ENCODE results near the gene HMGN4. TPM values are rescaled to one million over a fixed set of nuclear protein-coding genes. Genes with fewer than 3 reads are reported as not detected.
"Not testable (repeated sequence)": the region's sequence is repeated elsewhere in the genome, so short reads cannot be mapped to it uniquely, and the experiment has no call there.

HMGN4 gene
- total RNA-seq, 1 donor from 2014 or later, result 40.3 TPM

DNA sequence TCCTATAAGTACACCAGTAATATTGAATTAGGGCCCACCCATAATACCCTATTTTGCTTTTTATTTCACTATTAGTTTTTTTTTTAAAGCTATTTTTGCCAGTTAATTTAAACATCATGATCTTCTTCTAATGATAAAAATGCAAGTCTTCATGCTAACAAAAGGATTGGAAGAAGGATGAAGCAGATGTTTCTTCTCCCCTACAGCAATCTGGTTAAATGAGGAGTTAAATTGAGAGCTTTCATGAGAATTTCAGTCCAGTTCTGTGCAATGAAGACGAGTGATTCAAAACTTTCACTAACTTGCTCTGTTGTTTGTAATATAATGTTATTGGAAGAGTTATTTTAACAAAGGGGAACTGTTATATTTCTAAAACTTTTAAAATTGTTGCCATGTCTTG is 3.4 kb downstream of the HMGN4 start:
- no peak for DNase-seq (ENCODE audit: low spot score)
- no peak for ATAC-seq
- intact Hi-C loops (cut with DNase I), result no loop called here

DNA sequence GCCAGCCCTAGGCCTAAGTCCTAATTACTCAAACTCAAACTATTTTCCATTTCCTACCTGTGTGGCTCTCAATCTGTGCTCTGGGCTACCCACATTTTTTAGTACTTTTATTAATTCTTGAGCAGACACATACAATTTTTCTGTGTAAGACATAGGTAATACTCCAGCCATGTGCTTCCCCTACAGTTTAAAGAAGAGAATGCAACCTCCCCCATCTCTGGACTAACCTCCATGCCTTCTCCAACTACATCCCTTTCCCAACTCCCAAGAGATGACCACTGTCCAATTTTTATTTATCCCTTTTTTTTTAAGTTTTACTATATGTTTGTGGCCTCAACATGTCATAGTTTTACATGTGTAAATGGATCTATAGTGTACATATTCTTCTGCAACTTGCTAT is 5.8 kb downstream of the HMGN4 start:
- DNase-seq (ENCODE audit: low spot score) (no peak), ATAC-seq (no peak)
- intact Hi-C loops (cut with DNase I), result no loop called here

DNA sequence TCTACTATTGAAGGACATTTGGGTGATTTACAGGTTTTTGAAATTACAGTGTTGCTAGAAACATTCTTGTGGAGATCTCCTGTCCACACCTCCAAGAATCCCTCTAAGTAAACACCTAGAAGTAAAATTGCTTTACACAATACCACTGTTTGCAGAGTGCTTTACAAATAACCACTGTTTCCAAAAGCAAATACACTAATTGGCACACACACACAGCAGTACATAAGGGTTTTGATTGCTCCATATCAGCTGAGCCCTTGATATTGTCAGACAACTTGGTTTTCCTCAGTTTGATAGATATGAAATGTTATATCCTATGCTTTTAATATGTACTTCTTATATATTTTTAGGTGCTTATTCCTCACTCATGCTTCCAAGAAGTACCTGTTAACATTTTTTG is 6.3 kb downstream of the HMGN4 start:
- no peak for ATAC-seq
- intact Hi-C loops (cut with DNase I), result no loop called here
- no peak for DNase-seq (ENCODE audit: low spot score)

DNA sequence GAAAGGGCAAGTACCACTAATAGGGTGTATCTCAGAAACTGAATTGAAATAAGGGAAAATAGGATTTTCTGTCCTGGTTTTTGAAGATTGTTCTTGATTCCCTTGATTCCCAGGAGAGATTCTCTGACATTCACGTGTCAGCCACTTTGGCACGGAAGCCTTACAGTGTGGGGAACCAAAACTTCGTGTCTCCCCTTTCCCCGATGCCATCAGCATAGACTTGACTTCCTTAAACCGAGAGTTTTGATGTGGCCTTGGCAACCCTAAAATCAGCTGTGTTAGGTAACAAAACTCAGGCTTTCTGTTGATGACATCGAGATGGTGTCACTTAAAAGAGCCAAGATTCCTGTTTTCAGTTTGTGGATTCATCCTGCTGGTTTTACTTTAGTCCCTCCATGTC is 7.5 kb downstream of the HMGN4 start:
- DNase-seq (ENCODE audit: low spot score) (no peak), ATAC-seq (no peak)
- intact Hi-C loops (cut with DNase I), result no loop called here

DNA sequence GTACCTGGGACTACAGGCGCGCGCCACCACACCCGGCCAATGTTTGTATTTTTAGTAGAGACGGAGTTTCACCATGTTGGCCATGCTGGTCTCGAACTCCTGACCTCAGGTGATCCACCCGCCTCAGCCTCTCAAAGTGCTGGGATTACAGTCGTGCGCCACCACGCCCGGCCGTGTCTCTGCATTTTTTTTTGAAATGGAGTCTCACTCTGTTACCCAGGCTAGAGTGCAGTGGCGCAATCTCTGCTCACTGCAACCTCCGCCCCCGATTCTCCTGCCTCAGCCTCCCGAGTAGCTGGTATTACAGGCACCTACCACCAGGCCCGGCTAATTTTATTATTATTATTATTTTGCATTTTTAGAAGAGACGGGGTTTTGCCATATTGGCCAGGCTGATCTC is 9.2 kb downstream of the HMGN4 start:
- intact Hi-C loops (cut with DNase I); DNase-seq (ENCODE audit: low spot score); ATAC-seq: not testable (repeated sequence)

DNA sequence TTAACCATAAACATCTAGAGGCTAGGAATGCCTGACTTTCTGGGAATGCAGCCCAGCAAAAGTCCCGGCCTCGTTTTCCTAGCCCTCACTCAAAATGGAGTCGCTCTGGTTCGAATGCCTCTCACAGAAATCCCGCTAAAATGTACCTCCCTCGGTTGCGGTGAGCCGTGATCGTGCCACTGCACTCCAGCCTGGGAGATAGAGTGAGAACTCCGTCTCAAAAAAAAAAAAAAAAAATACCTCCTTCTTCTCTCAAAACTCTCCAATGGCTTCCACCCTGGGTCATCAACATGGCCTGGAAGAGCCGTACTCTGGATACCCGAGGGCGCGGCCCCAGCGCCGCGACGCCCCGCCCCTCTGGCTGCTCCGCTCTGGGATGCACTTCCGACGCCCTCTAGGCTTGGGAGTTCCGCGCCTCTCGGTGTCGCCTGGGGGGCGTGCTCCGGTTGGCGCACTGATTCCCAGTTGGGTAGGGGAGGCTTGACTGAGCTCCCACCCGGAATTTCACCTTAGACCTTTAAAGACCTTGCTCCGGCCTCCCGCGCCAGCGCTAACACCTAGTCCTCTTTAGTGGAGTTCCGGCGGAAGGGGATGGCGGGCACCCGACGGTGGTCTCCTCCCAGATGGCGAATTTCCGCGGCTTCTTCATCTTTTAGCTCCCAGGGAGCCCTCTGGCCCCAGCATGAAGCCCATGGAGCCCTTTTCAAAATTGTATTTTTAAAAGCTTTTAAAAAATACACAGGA is 12.3 kb downstream of the HMGN4 start:
- DNase-seq (ENCODE audit: low spot score) (peak; percentile 78), ATAC-seq (peak; percentile 35)
- intact Hi-C loops (cut with DNase I), result no loop called here

DNA sequence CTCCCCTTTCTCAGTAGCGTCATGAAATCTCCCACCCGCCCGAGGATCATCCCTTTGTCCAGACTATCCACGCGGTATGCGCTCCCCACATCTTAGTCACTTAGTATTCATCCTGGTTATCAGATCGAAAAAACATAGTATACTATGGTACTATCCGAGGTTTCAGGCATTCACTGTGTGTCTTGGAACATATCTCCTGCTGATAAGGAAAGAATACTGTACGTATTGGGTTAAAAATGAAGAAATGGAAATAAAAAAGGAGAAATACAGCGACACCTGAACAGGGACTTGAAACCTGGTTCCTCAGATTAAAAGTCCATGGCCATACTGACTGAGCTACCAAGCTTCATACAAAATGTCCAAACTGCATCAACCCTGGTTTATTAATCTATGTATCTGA is 14.0 kb downstream of the HMGN4 start:
- intact Hi-C loops (cut with DNase I), result no loop called here
- ATAC-seq (no peak), DNase-seq (ENCODE audit: low spot score) (no peak)

DNA sequence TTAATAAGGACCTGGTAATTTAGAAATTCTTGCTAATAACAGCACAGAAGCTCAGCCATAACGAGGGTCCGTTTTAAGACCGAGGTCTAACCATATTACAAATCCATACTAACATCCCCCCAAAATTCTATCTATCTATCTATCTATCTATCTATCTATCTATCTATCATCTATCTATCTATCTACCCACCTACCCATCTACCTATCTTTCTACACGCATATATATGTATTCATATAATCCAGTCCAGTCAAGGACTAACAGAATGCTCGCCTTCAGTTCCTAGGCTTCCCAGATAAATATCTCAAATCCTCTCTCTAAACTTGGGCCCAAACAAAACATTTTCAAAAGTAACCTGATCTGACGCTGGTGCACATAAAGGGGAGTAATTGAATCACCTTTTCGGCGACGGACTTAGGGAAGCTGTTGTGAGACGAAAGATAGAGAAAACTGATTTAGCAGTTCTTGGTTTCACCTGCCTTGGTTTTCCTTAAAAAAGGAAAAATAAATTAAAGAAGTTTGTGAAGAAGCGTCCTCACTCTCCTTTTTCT is 14.5 kb downstream of the HMGN4 start:
- intact Hi-C loops (cut with DNase I), result no loop called here
- no peak for DNase-seq (ENCODE audit: low spot score)
- ATAC-seq, result no peak

DNA sequence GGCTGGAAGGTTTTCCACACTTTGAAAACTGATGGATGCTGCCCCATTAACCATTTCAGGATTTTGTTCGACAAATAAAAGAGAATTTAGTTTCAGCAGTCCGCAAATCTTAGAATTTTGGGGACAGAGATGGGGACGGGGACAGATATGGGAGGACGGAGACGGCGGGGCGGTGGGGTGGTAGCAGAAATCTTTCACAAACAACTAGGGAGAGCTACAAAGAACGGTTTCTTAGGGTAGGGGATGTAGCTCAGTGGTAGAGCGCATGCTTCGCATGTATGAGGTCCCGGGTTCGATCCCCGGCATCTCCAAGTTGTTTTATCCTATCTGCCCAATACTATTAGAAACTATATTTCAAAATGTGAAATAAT is 15.1 kb downstream of the HMGN4 start:
- intact Hi-C loops (cut with DNase I), result no loop called here
- ATAC-seq, result peak; percentile 89
- peak; percentile 85 for DNase-seq (ENCODE audit: low spot score)

DNA sequence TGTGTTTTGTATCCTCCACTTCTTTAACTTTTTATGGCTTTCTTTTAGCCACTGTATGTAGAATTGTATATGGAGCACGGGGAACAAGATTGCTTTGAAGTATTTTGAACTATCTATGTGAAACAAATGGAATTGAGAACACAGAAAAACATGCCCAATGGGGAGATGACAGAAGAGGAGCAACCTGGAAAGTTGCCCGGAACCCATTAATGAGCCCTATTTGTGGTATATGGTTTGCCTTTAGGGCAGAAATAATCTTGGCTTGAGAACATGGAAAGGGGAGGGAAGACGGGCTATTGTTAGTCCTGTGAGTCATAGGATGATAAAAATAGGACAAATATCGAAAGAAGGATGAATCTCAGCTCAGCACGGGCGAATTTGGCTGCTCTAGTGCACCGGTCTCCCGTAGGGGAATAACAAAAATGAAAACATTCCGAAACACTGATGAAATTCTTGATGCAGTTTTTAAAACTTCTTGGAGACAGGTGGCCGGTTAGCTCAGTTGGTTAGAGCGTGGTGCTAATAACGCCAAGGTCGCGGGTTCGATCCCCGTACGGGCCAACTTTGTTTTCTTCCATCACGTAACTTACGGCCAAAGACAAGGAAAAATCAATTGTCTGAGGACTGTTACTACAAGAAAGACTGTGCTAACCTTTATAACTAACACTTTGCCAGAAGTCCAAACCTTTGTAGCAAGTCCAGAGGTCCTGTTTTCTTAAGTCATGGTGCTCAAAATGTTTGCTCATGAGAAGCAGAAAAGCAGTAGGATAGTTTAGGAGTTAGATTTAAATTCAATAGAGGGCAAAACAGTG is 15.7 kb downstream of the HMGN4 start:
- peak; percentile 87 for ATAC-seq
- peak; percentile 87 for DNase-seq (ENCODE audit: low spot score)
- intact Hi-C loops (cut with DNase I), result no loop called here

DNA sequence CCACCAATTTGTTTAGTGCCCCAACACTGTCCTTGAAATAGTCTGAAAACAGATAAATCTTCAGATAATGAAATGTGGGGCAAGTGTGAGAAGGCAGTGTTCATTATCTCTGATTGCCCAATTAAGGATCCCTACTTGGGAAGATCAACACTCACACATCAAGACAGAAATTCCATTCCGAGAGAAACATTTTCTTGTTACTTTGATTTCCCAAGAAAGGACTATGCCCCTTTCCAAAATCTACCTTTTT is 16.2 kb downstream of the HMGN4 start:
- intact Hi-C loops (cut with DNase I), result no loop called here
- no peak for DNase-seq (ENCODE audit: low spot score)
- no peak for ATAC-seq

DNA sequence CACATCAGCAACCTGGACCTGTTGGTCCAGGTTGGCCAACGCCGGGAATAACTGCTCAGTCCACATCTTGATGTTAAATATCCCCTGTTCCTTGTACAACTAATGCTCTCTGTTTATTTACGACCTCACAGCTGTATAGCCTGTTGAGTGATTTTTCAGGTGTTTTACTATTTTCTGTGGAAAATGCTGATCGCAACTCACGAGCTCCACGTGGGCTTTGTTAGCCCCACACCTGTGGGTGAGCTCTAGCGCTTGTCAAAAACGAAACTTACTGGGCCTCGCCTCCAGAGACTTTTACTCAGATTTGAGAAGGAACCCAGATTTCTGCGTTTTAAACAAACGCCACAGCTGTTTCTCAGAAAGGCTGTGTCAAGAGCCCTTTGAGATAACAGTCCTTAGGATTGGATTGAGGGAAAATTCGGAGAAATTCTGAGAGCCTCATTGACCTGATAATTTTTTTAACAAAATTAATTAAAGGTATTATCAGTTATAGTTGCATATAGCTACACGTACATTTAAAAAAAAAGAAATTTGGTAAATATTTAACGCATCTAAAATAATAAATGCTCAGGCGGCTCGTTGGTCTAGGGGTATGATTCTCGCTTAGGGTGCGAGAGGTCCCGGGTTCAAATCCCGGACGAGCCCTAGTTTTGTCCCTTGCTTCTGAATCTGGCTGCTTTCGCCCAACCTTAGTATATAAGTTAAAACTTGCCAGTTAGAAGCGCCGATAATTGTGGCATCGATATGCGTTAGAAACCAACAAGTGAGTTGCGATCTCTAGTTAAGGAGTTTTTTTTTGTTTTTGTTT is 16.7 kb downstream of the HMGN4 start:
- ATAC-seq (peak; percentile 17), DNase-seq (ENCODE audit: low spot score) (no peak)
- intact Hi-C loops (cut with DNase I), result no loop called here

DNA sequence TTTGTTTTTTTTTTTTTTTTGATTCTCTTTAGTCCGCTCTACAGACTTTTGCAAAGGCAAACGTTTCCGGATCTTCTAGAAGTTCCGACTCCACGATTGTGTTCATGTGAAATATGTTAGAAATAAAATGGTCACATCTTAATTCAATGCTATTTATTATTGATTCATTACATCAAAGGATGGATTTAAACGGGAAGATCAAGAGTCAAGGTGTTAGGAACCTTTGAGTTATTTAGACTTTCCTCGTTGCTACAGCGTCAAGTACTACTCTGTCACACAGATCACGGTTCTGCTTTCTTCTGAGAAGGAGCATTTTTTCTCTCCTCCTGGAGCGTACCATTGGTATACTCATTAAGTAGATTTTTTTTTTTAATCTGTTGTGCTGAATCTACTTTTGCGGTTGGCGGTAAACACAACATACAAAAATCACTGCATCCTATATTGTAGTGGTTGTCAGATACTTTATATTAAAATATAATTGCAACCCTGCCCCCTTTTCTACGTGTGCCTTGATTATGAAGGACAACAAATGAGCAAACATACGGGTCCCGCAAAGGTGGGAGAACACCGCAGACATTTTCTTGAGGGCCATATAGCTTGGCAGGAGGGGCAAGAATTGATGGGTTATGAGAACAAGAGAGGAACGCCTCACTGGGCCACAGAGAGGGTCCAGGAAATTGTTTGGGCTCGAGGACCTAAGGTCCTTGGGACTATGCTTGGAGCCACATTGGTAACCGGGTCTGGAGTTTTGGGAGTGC is 17.5 kb downstream of the HMGN4 start:
- intact Hi-C loops (cut with DNase I), result no loop called here
- no peak for ATAC-seq

DNA sequence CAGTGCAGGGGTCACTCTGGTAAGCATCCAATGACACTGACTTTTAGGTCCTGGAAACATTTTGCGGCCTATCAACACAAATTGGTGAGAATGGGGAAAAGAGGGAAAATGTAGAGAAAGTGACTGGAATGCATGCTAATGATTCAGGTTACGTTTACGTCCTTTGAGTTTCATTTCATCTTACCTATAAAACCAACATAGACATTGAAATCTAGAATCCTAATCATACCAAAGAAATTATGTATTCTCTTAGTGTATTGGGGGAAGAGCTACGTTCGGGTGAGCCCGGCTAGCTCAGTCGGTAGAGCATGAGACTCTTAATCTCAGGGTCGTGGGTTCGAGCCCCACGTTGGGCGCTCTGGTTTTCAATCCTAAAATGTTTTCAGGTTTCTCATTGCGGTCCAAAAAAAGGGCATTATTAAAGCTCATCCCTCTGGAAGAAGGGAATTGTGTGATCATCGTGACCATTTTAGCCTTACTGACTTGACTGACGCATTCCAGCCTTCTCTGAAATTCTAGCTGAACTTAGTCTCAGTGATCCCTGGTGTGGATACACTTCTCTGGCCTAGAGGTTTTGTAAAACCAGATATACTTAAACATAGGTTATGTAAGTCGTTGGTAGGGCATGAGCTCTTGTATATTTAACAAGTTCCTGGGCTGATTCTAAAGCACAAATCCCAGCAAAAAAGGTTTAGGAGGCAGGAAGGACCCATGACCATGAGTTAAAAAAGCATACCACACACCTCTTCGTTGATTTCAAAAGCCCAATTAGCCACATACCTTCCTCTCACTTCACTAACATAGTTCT is 18.3 kb downstream of the HMGN4 start:
- intact Hi-C loops (cut with DNase I), result no loop called here
- no peak for DNase-seq (ENCODE audit: low spot score)
- peak; percentile 23 for ATAC-seq

More for the DNA sequence above, 17.5 kb downstream of the HMGN4 start:
- DNase-seq (ENCODE audit: low spot score), result no peak

DNA sequence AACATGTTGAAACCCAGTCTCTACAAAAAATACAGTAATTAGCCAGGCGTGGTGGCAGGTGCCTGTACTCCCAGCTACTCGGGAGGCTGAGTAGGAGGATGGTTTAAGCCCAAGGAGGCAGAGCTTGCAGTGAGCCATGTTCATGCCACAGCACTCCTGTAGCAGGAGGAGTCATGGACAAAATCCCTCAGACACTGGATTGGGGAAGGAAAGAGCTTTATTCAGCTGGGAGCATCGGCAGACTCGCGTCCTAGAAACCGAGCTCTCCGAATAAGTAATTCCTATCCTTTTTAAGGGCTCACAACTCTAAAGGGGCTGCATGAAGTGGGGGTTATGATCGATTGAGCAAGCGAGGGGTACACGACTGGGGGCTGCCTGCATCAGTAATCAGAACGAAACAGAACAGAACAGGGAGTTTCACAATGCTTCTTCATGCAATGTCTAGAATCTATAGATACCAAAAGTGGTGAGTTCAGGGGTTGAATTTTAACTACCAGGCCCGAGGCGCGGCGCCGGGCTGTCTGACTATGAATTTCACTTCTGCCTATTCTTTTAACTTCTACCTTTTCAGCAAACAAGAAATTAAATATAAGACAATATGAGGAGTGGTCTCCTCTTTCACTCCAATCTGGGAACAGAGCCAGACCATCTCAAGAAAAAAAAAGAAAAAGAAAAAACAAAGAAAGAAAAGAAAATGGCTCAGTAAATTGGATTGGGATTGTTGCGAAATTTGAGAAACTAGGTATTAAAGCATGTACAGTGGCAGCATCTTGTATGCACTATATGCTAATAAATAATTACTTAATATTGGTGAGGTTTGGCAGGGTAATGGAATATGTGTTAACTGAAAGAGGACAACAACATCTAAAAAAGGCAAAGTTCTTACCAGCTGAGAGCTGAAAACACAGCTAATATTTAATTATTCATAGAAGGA is 23.6 kb downstream of the HMGN4 start:
- no peak for ATAC-seq
- no peak for DNase-seq (ENCODE audit: low spot score)
- intact Hi-C loops (cut with DNase I), result no loop called here

DNA sequence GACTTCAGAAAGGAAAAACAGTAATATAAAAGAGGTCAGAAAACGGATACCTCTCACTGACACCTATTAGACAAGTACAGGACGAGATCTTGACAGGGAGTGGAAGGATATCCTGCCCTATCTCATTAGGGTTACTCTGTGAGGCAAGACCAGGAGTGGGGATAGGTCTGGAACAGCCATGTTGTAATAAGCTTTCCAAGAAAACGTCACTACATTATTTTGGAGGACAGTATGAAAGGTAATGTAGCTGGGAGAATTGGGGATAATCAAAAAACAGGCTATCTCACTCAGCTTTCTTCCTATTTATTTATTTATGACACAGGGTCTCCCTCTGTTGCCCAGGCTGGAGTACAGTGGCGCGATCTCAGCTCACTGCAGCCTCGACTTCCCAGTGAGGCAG is 25.3 kb downstream of the HMGN4 start:
- intact Hi-C loops (cut with DNase I), result no loop called here
- DNase-seq (ENCODE audit: low spot score), result no peak
- no peak for ATAC-seq

Measured in sciatic nerve (tissue), 2 donors.